ENCODE measurements around the gene TMEFF1.

TMEFF1 gene

DNA sequence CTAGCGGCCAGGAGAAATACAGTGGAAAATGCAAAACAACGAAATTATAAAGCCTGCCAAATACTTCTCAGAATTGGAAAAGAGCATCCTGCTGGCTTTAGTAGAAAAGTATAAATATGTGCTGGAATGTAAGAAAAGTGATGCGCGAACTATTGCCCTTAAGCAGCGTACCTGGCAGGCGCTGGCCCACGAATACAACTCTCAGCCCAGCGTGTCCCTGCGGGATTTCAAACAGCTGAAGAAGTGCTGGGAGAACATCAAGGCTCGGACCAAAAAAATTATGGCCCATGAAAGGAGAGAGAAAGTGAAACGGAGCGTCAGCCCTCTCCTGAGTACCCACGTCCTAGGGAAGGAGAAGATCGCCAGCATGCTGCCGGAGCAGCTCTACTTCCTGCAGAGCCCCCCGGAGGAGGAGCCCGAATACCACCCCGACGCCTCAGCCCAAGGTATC lies 31.0 kb upstream of the TMEFF1 start:
- TF ChIP-seq, protein P1, sequence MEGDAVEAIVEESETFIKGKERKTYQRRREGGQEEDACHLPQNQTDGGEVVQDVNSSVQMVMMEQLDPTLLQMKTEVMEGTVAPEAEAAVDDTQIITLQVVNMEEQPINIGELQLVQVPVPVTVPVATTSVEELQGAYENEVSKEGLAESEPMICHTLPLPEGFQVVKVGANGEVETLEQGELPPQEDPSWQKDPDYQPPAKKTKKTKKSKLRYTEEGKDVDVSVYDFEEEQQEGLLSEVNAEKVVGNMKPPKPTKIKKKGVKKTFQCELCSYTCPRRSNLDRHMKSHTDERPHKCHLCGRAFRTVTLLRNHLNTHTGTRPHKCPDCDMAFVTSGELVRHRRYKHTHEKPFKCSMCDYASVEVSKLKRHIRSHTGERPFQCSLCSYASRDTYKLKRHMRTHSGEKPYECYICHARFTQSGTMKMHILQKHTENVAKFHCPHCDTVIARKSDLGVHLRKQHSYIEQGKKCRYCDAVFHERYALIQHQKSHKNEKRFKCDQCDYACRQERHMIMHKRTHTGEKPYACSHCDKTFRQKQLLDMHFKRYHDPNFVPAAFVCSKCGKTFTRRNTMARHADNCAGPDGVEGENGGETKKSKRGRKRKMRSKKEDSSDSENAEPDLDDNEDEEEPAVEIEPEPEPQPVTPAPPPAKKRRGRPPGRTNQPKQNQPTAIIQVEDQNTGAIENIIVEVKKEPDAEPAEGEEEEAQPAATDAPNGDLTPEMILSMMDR (IDR thresholded peaks at IDR 0.05; ENCODE audit: low read depth, low read length, missing control alignments), result no peak
- H3K4me3 ChIP-seq (ENCODE audit: low read depth, low read length), result no peak overlapping the region
- DNase-seq (ENCODE audit: low read depth), result no peak

DNA sequence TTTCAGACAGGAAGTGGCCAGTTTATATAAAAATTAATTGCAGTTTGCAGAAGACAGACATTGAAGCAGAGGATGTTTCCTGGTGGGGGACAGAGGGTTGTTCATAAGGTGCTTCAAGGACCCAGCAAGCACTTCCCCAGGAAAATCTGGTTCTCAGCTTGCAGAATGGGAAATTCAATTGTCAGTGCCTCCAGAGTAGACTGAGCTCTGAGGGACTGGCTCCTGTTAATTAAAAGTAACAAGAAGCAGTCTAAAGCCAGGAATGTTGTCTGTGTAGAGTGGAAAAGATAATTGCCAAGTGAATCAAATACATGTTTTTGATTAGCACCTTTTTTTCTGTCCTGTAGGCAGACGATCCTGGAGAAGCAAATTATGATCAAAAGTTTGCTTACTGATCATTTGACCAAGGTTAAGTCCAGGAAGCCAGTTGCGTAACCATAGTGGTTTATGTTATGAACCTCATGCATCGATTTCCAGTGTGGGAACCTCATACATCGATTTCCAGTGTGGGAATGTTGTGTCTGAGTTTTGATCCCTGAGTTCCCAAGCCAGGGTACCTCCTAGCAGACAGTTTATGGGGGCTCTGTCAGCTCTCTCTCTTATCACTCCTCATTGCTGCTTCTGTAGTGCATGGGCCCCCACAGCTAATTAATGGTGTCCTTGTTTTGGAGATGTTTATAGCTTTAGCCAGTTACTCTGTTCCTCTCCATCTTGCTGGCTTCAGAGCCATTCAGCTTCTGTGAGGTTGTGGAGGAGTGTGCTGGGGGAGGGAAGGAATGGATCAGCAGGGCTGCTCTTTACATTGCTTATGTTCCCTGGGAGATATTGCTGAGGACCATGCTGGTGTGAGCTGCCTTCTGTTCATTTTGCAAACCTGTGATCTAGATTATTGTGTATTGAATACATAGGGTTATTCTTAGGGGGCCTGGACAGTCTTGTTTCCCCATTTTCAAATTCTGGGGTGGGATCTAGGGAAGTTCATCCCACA lies 28.9 kb upstream of the TMEFF1 start:
- TF ChIP-seq, protein P1 (IDR thresholded peaks at IDR 0.05; ENCODE audit: low read depth, low read length, missing control alignments), result no peak

DNA sequence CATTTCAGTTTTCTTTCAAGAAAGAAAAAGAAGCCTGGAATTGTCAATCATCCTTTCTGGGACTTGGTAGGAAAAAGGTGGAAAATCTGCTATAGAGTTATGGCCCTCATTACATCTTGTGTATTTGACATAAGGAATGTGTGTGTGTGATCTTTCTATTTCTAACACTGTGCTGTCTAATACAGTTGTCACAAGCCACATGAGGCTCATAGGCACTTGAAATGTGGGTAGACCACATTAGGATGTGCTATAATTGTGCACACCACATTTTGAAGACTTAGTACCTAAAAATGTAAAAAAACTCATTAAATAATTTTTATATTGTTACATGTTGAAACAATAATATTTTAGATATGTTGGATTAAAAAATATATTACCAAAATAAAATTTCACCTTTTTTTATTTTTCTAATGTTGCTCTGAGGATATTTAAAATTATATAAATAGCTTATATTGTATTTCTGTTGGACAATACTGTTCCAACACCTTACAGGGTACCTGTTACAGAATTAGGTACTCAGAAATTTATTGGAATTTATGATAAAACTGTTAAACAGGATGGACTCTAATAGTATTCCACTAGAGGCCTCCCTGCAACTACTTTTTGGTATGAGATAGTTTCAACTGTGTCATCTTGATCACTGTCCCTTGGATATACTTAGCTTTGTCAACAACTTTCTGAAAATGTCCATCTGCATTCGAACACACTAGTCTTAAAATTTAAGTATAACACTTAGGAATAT lies 27.6 kb upstream of the TMEFF1 start:
- TF ChIP-seq, protein P1 (IDR thresholded peaks at IDR 0.05; ENCODE audit: low read depth, low read length, missing control alignments), result no peak
- no peak overlapping the region for H3K4me3 ChIP-seq (ENCODE audit: low read depth, low read length)
- no peak for DNase-seq (ENCODE audit: low read depth)

More for the DNA sequence above, 28.9 kb upstream of the TMEFF1 start:
- no peak overlapping the region for H3K4me3 ChIP-seq (ENCODE audit: low read depth, low read length)
- DNase-seq (ENCODE audit: low read depth), result no peak

DNA sequence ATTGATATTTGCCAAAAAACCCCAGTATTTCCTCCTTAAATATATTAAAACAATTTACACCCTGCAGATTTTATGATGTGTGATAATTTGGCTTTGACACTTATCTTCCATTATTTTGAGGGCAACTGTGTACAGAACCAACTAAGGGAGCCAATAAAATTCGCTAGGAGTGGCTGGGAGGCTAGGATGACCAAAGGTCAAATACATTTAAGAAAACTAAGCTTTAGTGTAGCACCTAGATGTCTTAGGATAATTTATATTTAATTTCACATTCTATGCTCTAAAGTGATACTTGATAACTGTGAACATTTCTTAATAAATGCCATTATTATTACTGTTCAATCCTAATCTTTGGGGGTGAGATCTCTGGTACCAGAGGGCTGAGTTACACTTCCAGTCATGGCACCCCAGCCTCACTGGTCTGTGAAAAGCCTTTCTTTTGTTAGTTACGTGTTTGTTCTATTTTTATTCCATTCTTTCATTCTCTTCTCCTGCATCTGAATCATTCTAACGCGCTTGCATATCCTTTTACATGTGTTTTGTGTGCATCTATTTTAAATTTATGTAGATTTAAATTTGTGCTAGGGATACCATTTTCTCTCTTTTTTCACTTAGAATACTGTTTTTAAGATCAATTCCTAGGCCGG lies 26.9 kb upstream of the TMEFF1 start:
- no peak overlapping the region for H3K4me3 ChIP-seq (ENCODE audit: low read depth, low read length)
- no peak for DNase-seq (ENCODE audit: low read depth)
- TF ChIP-seq, protein P1 (IDR thresholded peaks at IDR 0.05; ENCODE audit: low read depth, low read length, missing control alignments), result no peak

DNA sequence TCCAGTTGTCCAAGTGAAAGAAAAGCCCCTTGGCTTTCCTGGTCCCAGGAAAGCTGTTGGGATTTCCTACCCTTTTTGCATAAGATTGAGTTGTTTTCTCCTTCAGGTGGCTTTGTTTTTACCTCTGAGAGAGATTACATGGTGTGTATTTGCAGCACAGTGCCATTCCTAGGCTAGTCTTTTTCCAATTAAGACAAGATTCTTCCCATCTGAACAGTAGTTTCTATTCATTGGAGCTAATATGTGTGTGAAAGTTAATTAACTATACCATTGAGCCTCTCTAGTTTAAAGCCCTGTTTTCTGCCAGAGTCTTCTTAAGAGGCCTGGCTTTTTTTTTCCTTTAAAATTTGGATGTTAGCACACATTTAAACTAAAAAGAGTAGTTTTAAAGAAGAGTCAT lies 25.9 kb upstream of the TMEFF1 start:
- TF ChIP-seq, protein P1 (IDR thresholded peaks at IDR 0.05; ENCODE audit: low read depth, low read length, missing control alignments), result no peak
- no peak for DNase-seq (ENCODE audit: low read depth)
- H3K4me3 ChIP-seq (ENCODE audit: low read depth, low read length), result no peak overlapping the region

DNA sequence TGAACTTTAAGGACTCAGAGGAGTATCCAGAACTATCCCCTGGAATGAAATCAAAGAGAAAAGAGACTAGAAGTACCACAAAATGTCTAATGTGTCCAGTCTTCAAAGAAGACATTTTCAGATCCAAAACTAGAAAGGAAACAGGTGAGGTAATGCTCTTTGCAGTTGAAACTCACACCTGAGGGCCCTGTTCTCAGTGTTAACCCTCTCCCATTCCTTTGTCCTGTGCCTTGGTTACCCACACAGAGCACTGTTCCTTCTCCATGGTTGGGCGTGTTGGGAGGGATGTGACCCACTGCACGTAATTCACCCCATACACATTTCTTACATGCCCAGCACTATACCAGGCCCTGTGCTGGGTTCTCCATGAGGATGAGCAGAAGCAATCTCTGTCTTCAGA lies 24.7 kb upstream of the TMEFF1 start:
- TF ChIP-seq, protein P1 (IDR thresholded peaks at IDR 0.05; ENCODE audit: low read depth, low read length, missing control alignments), result no peak
- no peak overlapping the region for H3K4me3 ChIP-seq (ENCODE audit: low read depth, low read length)
- DNase-seq (ENCODE audit: low read depth), result no peak

Measured in GM12864 (cell line).